ENCODE measurements around the gene ID2. TPM values are rescaled to one million over a fixed set of nuclear protein-coding genes. Genes with fewer than 3 reads are reported as not detected.

Gene ID2
- polyA plus RNA-seq, 1 donor from 2014 or later = 71.6 TPM

DNA sequence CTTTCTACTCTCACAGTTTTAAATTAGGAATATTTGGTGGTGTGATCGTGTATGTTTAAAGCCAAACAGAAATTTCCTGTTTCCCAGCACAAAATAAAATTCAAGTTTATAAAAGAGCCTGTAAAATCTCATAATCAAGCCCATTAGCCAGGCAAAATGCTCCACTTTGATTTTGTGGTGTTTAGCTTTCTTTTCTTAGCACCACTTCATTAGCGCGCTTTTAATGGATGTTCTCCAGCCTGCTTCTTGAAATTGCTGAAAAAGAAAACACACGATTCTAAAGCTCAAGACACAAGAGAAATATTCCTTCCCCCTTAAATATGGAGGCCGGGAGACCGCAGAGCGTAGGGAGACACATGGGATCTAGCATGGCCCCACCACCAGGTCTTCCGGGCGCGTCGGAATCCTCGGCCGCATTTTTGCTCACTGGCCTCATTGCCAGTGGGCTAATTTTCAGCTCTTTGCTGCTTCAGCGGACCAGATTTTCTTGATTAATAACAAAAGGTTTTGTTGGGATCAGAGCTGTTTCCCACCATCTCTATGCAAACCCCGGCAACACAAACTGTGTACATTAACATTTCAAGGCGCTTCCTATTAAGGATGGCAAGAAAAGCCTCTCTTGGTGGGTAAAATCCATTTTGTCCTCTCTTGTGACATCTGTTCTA is 40.4 kb upstream of the ID2 start:
- Histone ChIP-seq H3K27ac (ENCODE audit: low read length) (no peak overlapping the region), H3K9me2 (ENCODE audit: insufficient read depth, low read length) (no peaks in the 10 kb centered on the region), H3K9ac (ENCODE audit: low read length) (no peak overlapping the region), H3K4me3 (ENCODE audit: low read length) (no peak overlapping the region), H3K36me3 (ENCODE audit: insufficient read depth, low read length) (no peaks in the 10 kb centered on the region), H3K27me3 (ENCODE audit: insufficient read depth, low read depth, low read length) (peaks cover 5% of the 10 kb centered on the region), H3K79me2 (replicated peaks; ENCODE audit: insufficient read depth, low read length) (no peaks in the 10 kb centered on the region), H3K4me2 (ENCODE audit: low read length) (no peak overlapping the region), H3K9me3 (ENCODE audit: low read length) (no peaks in the 10 kb centered on the region), H3F3A (ENCODE audit: insufficient read depth, low read length, poor library complexity, severe bottlenecking) (peaks cover 5% of the 10 kb centered on the region), H4K20me1 (ENCODE audit: insufficient read depth) (no peaks in the 10 kb centered on the region), H2AFZ (ENCODE audit: low read depth, low read length) (no peak overlapping the region)
- TF ChIP-seq EP300 (conservative IDR thresholded peaks at IDR 0.05; ENCODE audit: poor library complexity, severe bottlenecking) (no peak), POLR2AphosphoS5 (IDR thresholded peaks at IDR 0.05) (no peak), TAF1 (IDR thresholded peaks at IDR 0.05; ENCODE audit: low read depth) (no peak), RAD21 (conservative IDR thresholded peaks at IDR 0.05) (no peak), MXI1 (conservative IDR thresholded peaks at IDR 0.05; ENCODE audit: poor library complexity, severe bottlenecking) (no peak), EZH2 (IDR thresholded peaks at IDR 0.05; ENCODE audit: borderline replicate concordance, insufficient read depth, low read length, poor library complexity, severe bottlenecking) (no peak), SMC3 (conservative IDR thresholded peaks at IDR 0.05; ENCODE audit: poor library complexity) (no peak)
- TF ChIP-seq, protein P1, sequence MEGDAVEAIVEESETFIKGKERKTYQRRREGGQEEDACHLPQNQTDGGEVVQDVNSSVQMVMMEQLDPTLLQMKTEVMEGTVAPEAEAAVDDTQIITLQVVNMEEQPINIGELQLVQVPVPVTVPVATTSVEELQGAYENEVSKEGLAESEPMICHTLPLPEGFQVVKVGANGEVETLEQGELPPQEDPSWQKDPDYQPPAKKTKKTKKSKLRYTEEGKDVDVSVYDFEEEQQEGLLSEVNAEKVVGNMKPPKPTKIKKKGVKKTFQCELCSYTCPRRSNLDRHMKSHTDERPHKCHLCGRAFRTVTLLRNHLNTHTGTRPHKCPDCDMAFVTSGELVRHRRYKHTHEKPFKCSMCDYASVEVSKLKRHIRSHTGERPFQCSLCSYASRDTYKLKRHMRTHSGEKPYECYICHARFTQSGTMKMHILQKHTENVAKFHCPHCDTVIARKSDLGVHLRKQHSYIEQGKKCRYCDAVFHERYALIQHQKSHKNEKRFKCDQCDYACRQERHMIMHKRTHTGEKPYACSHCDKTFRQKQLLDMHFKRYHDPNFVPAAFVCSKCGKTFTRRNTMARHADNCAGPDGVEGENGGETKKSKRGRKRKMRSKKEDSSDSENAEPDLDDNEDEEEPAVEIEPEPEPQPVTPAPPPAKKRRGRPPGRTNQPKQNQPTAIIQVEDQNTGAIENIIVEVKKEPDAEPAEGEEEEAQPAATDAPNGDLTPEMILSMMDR (IDR thresholded peaks at IDR 0.05; ENCODE audit: poor library complexity, severe bottlenecking) = no peak
- TF ChIP-seq, protein P2, sequence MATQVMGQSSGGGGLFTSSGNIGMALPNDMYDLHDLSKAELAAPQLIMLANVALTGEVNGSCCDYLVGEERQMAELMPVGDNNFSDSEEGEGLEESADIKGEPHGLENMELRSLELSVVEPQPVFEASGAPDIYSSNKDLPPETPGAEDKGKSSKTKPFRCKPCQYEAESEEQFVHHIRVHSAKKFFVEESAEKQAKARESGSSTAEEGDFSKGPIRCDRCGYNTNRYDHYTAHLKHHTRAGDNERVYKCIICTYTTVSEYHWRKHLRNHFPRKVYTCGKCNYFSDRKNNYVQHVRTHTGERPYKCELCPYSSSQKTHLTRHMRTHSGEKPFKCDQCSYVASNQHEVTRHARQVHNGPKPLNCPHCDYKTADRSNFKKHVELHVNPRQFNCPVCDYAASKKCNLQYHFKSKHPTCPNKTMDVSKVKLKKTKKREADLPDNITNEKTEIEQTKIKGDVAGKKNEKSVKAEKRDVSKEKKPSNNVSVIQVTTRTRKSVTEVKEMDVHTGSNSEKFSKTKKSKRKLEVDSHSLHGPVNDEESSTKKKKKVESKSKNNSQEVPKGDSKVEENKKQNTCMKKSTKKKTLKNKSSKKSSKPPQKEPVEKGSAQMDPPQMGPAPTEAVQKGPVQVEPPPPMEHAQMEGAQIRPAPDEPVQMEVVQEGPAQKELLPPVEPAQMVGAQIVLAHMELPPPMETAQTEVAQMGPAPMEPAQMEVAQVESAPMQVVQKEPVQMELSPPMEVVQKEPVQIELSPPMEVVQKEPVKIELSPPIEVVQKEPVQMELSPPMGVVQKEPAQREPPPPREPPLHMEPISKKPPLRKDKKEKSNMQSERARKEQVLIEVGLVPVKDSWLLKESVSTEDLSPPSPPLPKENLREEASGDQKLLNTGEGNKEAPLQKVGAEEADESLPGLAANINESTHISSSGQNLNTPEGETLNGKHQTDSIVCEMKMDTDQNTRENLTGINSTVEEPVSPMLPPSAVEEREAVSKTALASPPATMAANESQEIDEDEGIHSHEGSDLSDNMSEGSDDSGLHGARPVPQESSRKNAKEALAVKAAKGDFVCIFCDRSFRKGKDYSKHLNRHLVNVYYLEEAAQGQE (IDR thresholded peaks at IDR 0.05; ENCODE audit: borderline replicate concordance) = no peak

DNA sequence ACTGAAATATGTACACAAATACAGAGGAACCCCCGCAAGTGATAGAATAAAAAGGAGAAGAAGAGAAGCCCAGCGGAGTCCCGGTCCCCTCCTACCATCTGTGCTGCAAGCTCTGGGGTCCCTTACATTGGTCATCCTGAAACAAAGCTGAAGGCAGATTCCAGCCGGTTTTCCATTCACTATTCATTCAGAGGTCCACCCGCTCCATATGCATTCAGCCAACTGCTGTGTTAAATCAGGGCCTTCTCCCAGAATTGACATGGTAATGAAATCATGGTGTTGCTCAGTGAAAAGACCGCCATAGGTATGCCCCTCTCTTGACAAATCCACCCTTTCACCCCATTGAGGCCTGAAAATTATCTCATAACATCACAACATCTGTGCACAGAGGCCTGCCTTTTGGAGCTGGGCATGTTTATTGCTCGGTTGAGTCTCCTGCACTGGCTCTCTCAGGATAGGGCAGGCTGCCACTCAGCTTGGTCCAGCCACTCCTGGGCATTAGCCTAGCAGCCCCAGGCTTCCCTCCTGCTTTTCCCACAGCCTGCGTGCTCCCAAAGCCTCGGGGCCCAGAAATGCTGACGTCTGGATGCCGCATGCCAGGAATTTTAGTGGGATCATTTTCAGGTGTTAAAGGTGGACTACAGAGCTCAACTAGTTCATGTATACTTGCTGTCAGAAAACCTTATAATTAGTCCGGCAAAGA is 39.3 kb upstream of the ID2 start:
- H3K27me3 ChIP-seq (ENCODE audit: insufficient read depth, low read depth, low read length) = no peaks in the 10 kb centered on the region
- no peaks in the 10 kb centered on the region for H3K36me3 ChIP-seq (ENCODE audit: insufficient read depth, low read length)
- H4K20me1 ChIP-seq (ENCODE audit: insufficient read depth) = no peaks in the 10 kb centered on the region
- H2AFZ ChIP-seq (ENCODE audit: low read depth, low read length) = no peak overlapping the region
- H3F3A ChIP-seq (ENCODE audit: insufficient read depth, low read length, poor library complexity, severe bottlenecking) = peaks cover 5% of the 10 kb centered on the region
- no peaks in the 10 kb centered on the region for H3K9me2 ChIP-seq (ENCODE audit: insufficient read depth, low read length)
- no peaks in the 10 kb centered on the region for H3K9me3 ChIP-seq (ENCODE audit: low read length)
- no peak overlapping the region for H3K4me3 ChIP-seq (ENCODE audit: low read length)
- H3K4me2 ChIP-seq (ENCODE audit: low read length) = no peak overlapping the region
- no peaks in the 10 kb centered on the region for H3K79me2 ChIP-seq (replicated peaks; ENCODE audit: insufficient read depth, low read length)
- no peak overlapping the region for H3K9ac ChIP-seq (ENCODE audit: low read length)
- TF ChIP-seq, protein P1 (IDR thresholded peaks at IDR 0.05; ENCODE audit: poor library complexity, severe bottlenecking) = no peak
- TF ChIP-seq RAD21 (conservative IDR thresholded peaks at IDR 0.05) (no peak), EZH2 (IDR thresholded peaks at IDR 0.05; ENCODE audit: borderline replicate concordance, insufficient read depth, low read length, poor library complexity, severe bottlenecking) (no peak), MXI1 (conservative IDR thresholded peaks at IDR 0.05; ENCODE audit: poor library complexity, severe bottlenecking) (no peak), POLR2AphosphoS5 (IDR thresholded peaks at IDR 0.05) (no peak), SMC3 (conservative IDR thresholded peaks at IDR 0.05; ENCODE audit: poor library complexity) (no peak), TAF1 (IDR thresholded peaks at IDR 0.05; ENCODE audit: low read depth) (no peak), EP300 (conservative IDR thresholded peaks at IDR 0.05; ENCODE audit: poor library complexity, severe bottlenecking) (no peak)
- TF ChIP-seq, protein P2 (IDR thresholded peaks at IDR 0.05; ENCODE audit: borderline replicate concordance) = no peak
- no peak overlapping the region for H3K27ac ChIP-seq (ENCODE audit: low read length)

All from neural cell (in vitro differentiated cells).